DOHH2 (cell line): ENCODE data around the gene TRPV6.

Experiments
- CTCF ChIP-seq: fragments of 200-600 bp; sonication (generic); IDR thresholded peaks from one replicate; pipeline ENCODE4 v1.5.1; 2014; ENCODE audit warnings: antibody characterized with exemption, mild to moderate bottlenecking, low read depth, low read length; ENCODE audit not compliant: poor library complexity, severe bottlenecking
- EZH2phosphoT487 ChIP-seq: fragments of 200-600 bp; sonication (generic); IDR thresholded peaks from 2 replicates; pipeline ENCODE4 v1.6.1; 2017; ENCODE audit warnings: borderline replicate concordance, mild to moderate bottlenecking, antibody characterized with exemption, low read length, moderate library complexity, mixed read lengths

DNA sequence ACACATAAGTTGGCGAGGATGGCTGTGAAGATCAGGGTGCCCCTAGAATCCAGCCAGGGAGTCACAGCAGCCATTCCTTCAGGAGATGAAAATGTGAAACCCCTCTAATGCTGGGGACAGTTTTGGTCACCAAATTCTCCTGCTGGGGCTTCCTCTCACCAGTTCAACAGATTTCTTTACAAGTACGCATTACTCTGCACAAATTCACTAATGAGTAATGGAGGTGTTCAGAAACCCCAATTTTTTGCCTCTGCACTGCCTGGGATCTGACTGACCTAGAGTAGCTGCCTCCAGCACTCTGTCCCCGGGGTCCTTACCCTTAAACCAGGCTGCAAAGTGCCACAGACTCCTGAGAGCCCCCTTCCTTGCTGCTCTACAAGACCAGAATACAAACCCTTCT lies 31.9 kb upstream of the TRPV6 start:
- no peak for TF ChIP-seq CTCF
- no peak for TF ChIP-seq EZH2phosphoT487
